Panc1 (cell line): ENCODE data around the gene CNOT4. TPM values are rescaled to one million over a fixed set of nuclear protein-coding genes. Genes with fewer than 3 reads are reported as not detected.
A peak's percentile ranks its signal among the peaks of the same experiment; 100 is the strongest.

Experiments used
- ATAC-seq: fragments of 200-7000 bp; cut with Tn5 transposase; 2 replicates; pipeline ENCODE4 v1.9.1; 2020; ENCODE audit warnings: mild to moderate bottlenecking, moderate library complexity
- BruUV-seq: library from RNA; stranded (reverse); fragments of 400-500 nt; replicated peaks from 2 replicates; lab custom pipeline; 2021; lab: Mats Ljungman, UMichigan
- CTCF ChIA-PET: fragments of 300-600 bp; sonication (Branson Sonifier 250); formaldehyde crosslinking; loops from one replicate; lab custom pipeline; 2022; ENCODE audit warnings: antibody characterized with exemption; lab: Charles Lee
- POLR2A ChIA-PET: fragments of 300-600 bp; sonication (Branson Sonifier 250); formaldehyde crosslinking; loops from one replicate; lab custom pipeline; 2022; ENCODE audit warnings: antibody characterized with exemption; lab: Charles Lee
- DNase-seq: peaks from one replicate; pipeline ENCODE4 v3.0.0-alpha.2; 2010; ENCODE audit warnings: low read depth, low spot score
- H3K27ac ChIP-seq: 2 replicates; pipeline ENCODE4 v1.5.1; 2011; ENCODE audit warnings: mild to moderate bottlenecking, low read length, inconsistent platforms
- H3K27me3 ChIP-seq: fragments of 200-500 bp; sonication (Bioruptor generic); 2 replicates; pipeline ENCODE4 v1.6.0; 2014; ENCODE audit warnings: low read length, inconsistent platforms; ENCODE audit not compliant: control insufficient read depth, insufficient read depth
- H3K36me3 ChIP-seq: fragments of 200-500 bp; sonication (Bioruptor generic); 2 replicates; pipeline ENCODE4 v1.5.1; 2014; ENCODE audit warnings: inconsistent platforms, mild to moderate bottlenecking, low read length, moderate library complexity; ENCODE audit not compliant: control insufficient read depth, insufficient read depth
- H3K4me1 ChIP-seq: 2 replicates; pipeline ENCODE4 v1.5.1; 2011; ENCODE audit warnings: inconsistent platforms, mild to moderate bottlenecking, low read length, moderate library complexity; ENCODE audit not compliant: control insufficient read depth, insufficient read depth
- H3K4me3 ChIP-seq, 2 experiments: 2 replicates each; pipeline ENCODE4 v1.5.1; 2011 to 2012; ENCODE audit warnings: low read depth in 2 of 2, low read length in 2 of 2, mild to moderate bottlenecking in 2 of 2, inconsistent platforms in 1 of 2, moderate library complexity in 1 of 2
- H3K9me3 ChIP-seq: fragments of 200-500 bp; sonication (Bioruptor generic); 2 replicates; pipeline ENCODE4 v1.5.1; 2014; ENCODE audit warnings: low read depth, mild to moderate bottlenecking, inconsistent platforms, low read length, moderate library complexity; ENCODE audit not compliant: control insufficient read depth, insufficient read depth
- CTCF ChIP-seq: fragments of 450-650 bp; IDR thresholded peaks from 2 replicates; pipeline ENCODE4 v1.5.1; 2017; ENCODE audit warnings: mild to moderate bottlenecking
- POLR2AphosphoS5 ChIP-seq: IDR thresholded peaks from 2 replicates; pipeline ENCODE4 v1.6.1; 2012; ENCODE audit warnings: mild to moderate bottlenecking, low read depth, low read length, moderate library complexity
- REST ChIP-seq, 2 experiments: IDR thresholded peaks; 2 replicates each; pipeline ENCODE4 v1.6.1; 2011 to 2012; ENCODE audit warnings: low read depth in 2 of 2, control low read depth in 1 of 2, low read length in 1 of 2, mild to moderate bottlenecking in 1 of 2, moderate library complexity in 1 of 2; ENCODE audit not compliant: insufficient read depth in 1 of 2
- SIN3A ChIP-seq: IDR thresholded peaks from 2 replicates; pipeline ENCODE4 v1.6.1; 2012; ENCODE audit warnings: low read depth, mild to moderate bottlenecking, low read length, moderate library complexity, borderline replicate concordance; ENCODE audit not compliant: insufficient read depth
- TCF7L2 ChIP-seq: IDR thresholded peaks from 2 replicates; pipeline ENCODE4 v1.6.1; 2011; ENCODE audit warnings: mild to moderate bottlenecking, low read depth, low read length, inconsistent platforms
- in situ Hi-C: cut with HindIII; loops from 2 replicates; pipeline ENCODE4 v1.10.0; 2016; ENCODE audit warnings: low sequenced_read_pairs, low pct_unique_long_range_greater_than_20kb
- intact Hi-C: fragments of 100-400 bp; cut with micrococcal nuclease; formaldehyde crosslinking; loops from one replicate; pipeline ENCODE4 v1.10.0; 2022; ENCODE audit not compliant: unreplicated experiment
- total RNA-seq: library from RNA; stranded (reverse); gene quantifications from one replicate; pipeline ENCODE4 v1.2.1, GENCODE V29; 2021; ENCODE audit not compliant: unreplicated experiment

CNOT4 gene
- total RNA-seq, 1 experiment from 2014 or later, result 22.3 TPM

- BruUV-seq, result no TSS peak
- ChIA-PET CTCF (no interaction called here), POLR2A (interaction anchor here (0.5 to 0.7 kb wide), 2 partner anchors 8 to 91 kb away, joined by 3 read pairs; no protein-coding TSS in a partner anchor)
- Histone ChIP-seq H3K27ac (peak overlapping the region; percentile 91), H3K4me1 (peaks cover 14% of the 10 kb centered on the region), H3K27me3 (no peaks in the 10 kb centered on the region), H3K36me3 (peaks cover 2% of the 10 kb centered on the region; the same call in 1 of the 2 replicates), H3K4me3 (peak overlapping the region; percentile 95 to 99), H3K9me3 (no peaks in the 10 kb centered on the region)
- intact Hi-C loops (loop anchor here (10.0 kb wide), 1 partner anchor 225 kb away; no protein-coding TSS in a partner anchor), in situ Hi-C loops (no loop called here)
- ATAC-seq (no peak), DNase-seq (no peak)
- TF ChIP-seq SIN3A (0 out of 2 replicates have a peak, but pooled peaks have one; percentile 31), REST (IDR thresholded peaks at IDR 0.05; ENCODE audit: insufficient read depth in 1 of 2, low read depth in 2 of 2, low read length in 1 of 2) (no peak)
Measured at GRCh38 chr7:135509589-135509838, 388 bp downstream of the CNOT4 start.

- Histone ChIP-seq H3K4me1 (peaks cover 14% of the 10 kb centered on the region), H3K36me3 (peaks cover 2% of the 10 kb centered on the region; the same call in 1 of the 2 replicates), H3K27ac (peak overlapping the region; percentile 91), H3K27me3 (no peaks in the 10 kb centered on the region), H3K4me3 (peak overlapping the region; percentile 95 to 99), H3K9me3 (no peaks in the 10 kb centered on the region)
- ChIA-PET POLR2A (interaction anchor here (0.5 kb wide), 1 partner anchor 90 kb away, joined by 3 read pairs; no protein-coding TSS in a partner anchor), CTCF (no interaction called here)
- TF ChIP-seq POLR2AphosphoS5 (no peak), REST (IDR thresholded peaks at IDR 0.05; ENCODE audit: insufficient read depth in 1 of 2, low read depth in 2 of 2, low read length in 1 of 2) (no peak), SIN3A (no peak; the same call in 1 of the 2 replicates), CTCF (no peak), TCF7L2 (no peak)
- in situ Hi-C loops (no loop called here), intact Hi-C loops (loop anchor here (10.0 kb wide), 1 partner anchor 224 kb away; no protein-coding TSS in a partner anchor)
- no peak for DNase-seq
- BruUV-seq, result no TSS peak
- peak; percentile 9 for ATAC-seq
Measured at GRCh38 chr7:135508883-135509588, 866 bp downstream of the CNOT4 start.
